ENCODE data around the gene KIF21A. TPM values are rescaled to one million over a fixed set of nuclear protein-coding genes. Genes with fewer than 3 reads are reported as not detected.

KIF21A gene
- total RNA-seq, 1 donor from 2014 or later: 1.3 TPM

DNA sequence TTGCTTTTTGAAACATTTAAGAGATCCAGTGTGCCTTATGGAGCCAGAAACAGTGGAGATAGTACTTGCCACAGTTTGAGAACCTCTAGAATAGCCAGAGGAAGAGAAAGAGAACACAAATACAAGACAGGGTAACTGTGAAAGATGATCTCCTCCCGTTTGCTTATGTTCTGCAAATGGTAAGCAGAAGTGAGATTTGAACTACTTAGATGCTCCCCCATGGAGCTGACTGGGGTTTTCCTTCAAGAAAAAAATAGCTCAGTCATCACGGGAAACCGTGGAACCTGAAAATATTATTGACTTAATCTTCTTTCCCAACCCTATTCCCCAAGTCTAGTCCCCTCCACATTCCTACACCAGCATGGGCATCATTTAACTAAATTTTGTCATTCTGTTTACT, 87.1 kb downstream of the KIF21A start:
- no peaks in the 10 kb centered on the region for H3K9me3 ChIP-seq
- H3K27ac ChIP-seq: no peak overlapping the region
- H3K4me3 ChIP-seq: no peak overlapping the region
- DNase-seq (ENCODE audit: low spot score in 2 of 2): no peak
- no peaks in the 10 kb centered on the region for H3K36me3 ChIP-seq
- no peaks in the 10 kb centered on the region for H3K4me1 ChIP-seq
- no peaks in the 10 kb centered on the region for H3K27me3 ChIP-seq
- intact Hi-C loops (cut with DNase I): no loop called here
- TF ChIP-seq, protein P1, sequence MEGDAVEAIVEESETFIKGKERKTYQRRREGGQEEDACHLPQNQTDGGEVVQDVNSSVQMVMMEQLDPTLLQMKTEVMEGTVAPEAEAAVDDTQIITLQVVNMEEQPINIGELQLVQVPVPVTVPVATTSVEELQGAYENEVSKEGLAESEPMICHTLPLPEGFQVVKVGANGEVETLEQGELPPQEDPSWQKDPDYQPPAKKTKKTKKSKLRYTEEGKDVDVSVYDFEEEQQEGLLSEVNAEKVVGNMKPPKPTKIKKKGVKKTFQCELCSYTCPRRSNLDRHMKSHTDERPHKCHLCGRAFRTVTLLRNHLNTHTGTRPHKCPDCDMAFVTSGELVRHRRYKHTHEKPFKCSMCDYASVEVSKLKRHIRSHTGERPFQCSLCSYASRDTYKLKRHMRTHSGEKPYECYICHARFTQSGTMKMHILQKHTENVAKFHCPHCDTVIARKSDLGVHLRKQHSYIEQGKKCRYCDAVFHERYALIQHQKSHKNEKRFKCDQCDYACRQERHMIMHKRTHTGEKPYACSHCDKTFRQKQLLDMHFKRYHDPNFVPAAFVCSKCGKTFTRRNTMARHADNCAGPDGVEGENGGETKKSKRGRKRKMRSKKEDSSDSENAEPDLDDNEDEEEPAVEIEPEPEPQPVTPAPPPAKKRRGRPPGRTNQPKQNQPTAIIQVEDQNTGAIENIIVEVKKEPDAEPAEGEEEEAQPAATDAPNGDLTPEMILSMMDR (IDR thresholded peaks at IDR 0.05): no peak

DNA sequence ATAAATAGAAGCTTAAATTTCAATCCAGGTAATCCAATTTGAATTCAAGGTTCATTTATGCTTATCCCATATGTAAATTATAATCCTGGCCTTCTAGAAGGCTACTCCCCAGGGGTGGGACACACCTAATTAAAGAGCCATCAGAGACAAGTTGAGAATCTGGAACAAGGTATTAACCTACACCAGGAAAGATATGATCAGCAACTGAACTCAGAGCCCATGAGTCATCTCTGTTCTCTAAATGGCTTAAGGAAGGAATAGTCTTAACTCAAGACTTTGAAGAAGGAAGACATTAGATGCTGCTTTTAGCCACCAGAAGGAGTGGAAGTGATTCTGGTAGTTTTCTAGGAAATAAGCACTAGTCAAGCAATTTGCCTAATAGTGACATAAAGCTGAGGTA, 88.0 kb downstream of the KIF21A start:
- Histone ChIP-seq H3K27me3 (no peaks in the 10 kb centered on the region), H3K4me1 (no peaks in the 10 kb centered on the region), H3K36me3 (no peaks in the 10 kb centered on the region), H3K4me3 (no peak overlapping the region), H3K27ac (no peak overlapping the region), H3K9me3 (no peaks in the 10 kb centered on the region)
- no peak for DNase-seq (ENCODE audit: low spot score in 2 of 2)
- intact Hi-C loops (cut with DNase I): no loop called here
- TF ChIP-seq, protein P1 (IDR thresholded peaks at IDR 0.05): no peak

DNA sequence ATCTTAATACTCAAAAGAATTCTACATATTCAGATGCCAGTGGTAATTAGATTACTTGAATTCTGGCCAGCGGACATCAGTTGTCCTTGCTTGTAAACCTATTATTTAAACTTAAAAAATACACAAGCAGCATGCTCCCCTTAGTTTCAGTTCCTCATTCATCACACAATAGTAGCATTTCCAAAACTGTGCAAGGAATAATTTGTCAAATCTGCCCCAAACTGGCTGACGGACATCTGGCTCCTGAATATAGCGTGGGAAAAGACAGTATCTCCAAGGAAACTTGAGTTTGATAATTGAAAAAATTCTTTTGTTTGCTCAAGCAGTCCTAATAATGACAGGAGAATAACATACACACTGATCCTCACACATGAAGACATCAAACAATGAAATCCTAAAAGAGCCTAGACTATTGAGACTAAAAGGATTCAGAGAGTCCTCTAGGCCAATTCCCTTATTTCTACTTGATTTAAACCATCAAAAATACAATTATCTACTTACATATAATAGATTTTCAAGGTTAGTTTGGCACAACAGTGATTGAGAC, 90.4 kb downstream of the KIF21A start:
- H3K9me3 ChIP-seq: no peaks in the 10 kb centered on the region
- H3K4me3 ChIP-seq: no peak overlapping the region
- intact Hi-C loops (cut with DNase I): no loop called here
- TF ChIP-seq, protein P1 (IDR thresholded peaks at IDR 0.05): no peak
- H3K27ac ChIP-seq: no peak overlapping the region
- DNase-seq (ENCODE audit: low spot score in 2 of 2): no peak
- no peaks in the 10 kb centered on the region for H3K27me3 ChIP-seq
- no peaks in the 10 kb centered on the region for H3K4me1 ChIP-seq
- no peaks in the 10 kb centered on the region for H3K36me3 ChIP-seq

DNA sequence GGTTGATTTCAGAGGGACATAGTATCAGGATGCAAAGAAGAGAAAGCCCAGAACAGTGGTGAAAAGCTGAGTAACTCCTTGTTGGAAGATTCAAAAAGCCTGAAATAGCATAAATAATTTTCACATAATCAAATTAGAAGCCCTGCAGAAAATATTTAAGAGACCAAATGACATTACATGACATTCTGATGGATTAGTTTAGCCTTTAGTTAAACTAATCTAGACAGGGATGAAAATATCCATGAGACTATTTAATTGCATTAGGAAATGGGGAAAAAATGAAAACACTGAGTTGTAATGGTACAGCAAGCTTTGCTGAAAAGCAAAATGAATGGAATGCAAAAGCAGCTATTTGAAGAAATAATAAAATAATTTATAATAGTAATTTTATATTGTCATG, 91.8 kb downstream of the KIF21A start:
- H3K27me3 ChIP-seq: no peaks in the 10 kb centered on the region
- intact Hi-C loops (cut with DNase I): no loop called here
- H3K9me3 ChIP-seq: no peaks in the 10 kb centered on the region
- TF ChIP-seq, protein P1 (IDR thresholded peaks at IDR 0.05): no peak
- no peaks in the 10 kb centered on the region for H3K36me3 ChIP-seq
- no peak overlapping the region for H3K4me3 ChIP-seq
- no peak for DNase-seq (ENCODE audit: low spot score in 2 of 2)
- no peak overlapping the region for H3K27ac ChIP-seq
- no peaks in the 10 kb centered on the region for H3K4me1 ChIP-seq

DNA sequence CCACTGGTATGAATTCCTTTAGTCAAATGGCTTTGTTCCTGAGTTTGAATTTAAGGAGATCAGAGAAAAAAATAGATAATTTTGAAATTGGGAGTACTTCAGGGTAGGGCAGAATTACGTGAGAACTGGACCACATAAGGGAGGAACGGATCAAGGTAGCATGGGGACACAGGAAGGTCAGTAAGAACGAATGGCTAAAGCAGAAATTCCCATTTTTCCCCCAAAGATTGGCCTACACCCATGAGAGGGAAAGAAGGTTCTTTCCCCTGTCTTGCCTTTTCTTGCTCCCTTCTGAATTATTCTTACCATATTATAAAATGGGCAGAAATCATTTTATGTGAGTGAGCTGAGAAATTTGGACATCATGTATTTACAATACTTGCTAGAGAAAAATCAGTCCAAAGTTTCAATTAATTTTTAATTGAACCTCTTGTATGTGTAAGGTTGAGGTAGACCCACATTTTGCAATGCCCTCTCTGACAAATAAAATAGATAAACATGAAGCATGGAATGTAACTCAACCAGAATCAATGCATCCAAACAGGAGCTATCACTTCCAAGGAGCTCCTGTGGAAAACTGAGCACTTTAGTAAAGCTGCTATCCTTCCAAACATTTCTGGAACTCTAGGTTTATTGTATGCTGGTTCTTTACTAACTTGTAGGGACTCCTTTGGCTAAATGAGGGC, 93.8 kb downstream of the KIF21A start:
- Histone ChIP-seq H3K9me3 (no peaks in the 10 kb centered on the region), H3K27ac (no peak overlapping the region), H3K27me3 (no peaks in the 10 kb centered on the region), H3K36me3 (no peaks in the 10 kb centered on the region), H3K4me3 (no peak overlapping the region), H3K4me1 (no peaks in the 10 kb centered on the region)
- intact Hi-C loops (cut with DNase I): no loop called here
- TF ChIP-seq, protein P1 (IDR thresholded peaks at IDR 0.05): no peak
- no peak for DNase-seq (ENCODE audit: low spot score in 2 of 2)

Data from ascending aorta (tissue), 2 donors.